Fibroblast of skin of left quadriceps (primary cell): ENCODE measurements around the gene DDAH1.
"Not testable (repeated sequence)": the region's sequence is repeated elsewhere in the genome, so short reads cannot be mapped to it uniquely, and the experiment has no call there.

Experiments
- DNase-seq, 2 experiments: peaks; one replicate each; pipeline ENCODE4 v3.0.0-alpha.2; 2013; ENCODE audit warnings: low read depth in 2 of 2

The DDAH1 gene

GRCh38 chr1:85470130-85470529 lies 5.2 kb upstream of the DDAH1 start:
- not testable (repeated sequence) for DNase-seq

DNA sequence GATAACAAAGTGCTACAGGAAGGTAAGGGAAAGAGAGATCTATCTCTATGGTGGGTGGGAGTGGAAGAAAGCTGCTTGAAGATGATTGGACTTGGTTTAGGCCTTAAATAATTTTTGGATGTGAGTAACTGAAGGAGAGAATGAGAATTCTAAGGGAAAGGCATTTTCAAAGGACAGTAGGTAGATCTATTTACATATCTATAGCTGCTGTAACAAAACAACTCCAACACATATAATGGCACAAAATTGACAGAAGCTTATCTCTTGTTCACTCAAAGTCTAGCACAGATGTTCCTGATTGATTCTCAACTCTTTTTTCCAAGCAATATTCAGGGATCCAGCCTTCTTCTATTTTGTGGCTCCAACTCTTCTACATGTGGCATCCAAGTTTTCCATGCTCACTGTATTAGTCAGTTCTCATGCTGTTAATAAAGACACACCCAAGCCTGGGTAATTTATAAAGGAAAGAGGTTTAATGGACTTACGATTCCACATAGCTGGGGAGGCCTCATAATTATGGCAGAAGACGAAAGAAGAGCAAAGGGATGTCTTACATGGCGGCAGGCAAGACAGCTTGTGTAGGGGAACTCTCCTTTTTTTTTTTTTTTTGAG lies 3.1 kb upstream of the DDAH1 start:
- DNase-seq, result no peak

DNA sequence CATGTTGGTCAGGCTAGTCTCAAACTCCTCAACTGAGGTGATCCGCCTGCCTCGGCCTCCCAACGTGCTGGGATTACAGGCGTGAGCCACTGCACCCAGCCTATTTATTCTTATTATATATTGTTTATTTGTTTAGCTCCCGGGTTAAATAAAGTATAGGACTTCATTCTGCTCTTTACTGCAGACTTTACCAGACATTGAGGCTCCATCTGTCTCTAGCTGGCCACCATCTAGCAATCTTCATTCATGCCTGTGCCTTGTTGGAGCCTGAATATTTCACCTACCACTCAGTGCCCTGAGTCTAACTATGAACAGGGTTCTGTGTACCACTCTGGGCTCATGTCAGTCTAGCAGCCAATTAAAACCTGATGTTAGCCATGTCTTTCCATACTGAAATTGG lies 2.1 kb upstream of the DDAH1 start:
- DNase-seq, result no peak

DNA sequence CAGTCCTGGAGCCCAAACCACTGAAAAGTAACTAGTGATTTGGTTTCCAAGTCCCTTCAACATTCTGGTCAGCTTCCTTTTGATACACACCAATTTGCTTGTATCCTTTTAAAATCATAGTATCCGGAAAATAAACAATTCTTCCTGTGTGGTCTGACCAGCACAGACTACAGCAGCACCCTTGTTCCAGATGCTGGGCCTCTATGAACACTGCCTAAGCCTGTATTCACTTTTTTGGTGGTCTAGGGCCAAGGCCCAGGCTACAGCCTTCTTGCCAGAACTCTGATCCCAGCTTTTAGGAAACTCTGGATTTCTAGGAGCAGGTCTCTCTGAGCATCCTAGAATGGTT lies 801 bp upstream of the DDAH1 start:
- no peak for DNase-seq

DNA sequence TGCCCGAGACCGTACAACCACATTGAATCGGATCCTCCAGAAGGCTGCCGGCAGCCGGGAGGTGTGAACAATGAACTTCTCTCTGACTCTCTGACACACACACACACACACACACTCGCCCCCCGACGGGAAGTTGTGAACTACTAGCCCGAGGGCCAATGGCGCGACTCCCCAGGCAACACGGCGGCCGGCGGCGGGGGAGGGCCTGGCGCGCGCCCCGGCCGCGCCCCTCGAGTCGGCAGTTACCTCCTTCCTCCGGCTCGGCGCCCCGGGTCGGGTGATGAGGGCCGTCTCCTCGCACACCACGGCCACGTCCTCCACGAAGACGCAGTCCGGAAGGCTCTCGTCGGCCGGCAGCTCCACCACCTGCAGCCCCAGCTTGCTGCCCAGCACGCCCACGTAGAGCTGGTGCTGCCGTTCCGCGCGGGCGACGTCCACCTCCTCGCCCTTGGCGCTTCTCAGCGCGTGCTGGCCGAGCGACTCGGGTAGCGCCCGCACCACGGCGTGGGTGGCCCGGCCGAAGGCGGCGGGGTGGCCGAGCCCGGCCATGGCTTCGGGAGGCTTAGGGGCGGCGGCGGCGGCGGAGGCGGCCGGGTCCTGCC lies 361 bp downstream of the DDAH1 start:
- no peak for DNase-seq

DNA sequence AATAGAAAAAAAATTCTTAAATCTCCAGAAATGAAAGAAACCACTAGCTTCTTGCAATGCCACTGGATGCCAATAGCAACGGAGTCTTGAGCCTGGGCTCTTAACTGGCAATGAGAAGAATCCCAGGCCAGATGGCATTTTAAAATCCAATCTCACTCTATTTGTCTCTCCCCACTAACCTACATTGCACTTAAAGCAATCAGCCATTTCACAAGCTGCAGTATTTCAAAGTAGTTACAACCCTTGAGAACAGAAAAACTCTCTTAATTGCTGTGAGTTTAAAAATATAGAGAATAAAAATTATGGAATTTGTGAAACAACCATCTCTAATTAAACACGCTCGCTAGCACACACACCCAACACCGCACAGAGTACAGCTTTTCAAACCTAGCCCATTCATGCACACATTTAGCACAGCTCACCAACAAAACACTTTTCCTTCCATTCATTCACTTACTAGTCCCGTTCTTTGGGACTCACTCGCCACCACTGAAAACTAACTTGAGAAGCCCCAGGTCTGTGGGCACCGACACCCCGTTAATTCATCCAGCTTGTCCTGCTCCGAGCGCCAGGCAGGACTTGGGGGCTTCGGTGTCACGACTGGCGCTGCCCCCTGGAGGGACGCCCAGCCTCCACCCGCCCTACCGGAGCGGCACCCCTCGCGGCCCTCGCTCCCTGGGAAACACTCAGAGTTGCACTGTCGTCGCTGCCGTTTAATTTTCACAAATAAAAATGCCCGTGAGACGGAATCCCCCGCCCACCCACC lies 1.0 kb downstream of the DDAH1 start:
- no peak for DNase-seq

DNA sequence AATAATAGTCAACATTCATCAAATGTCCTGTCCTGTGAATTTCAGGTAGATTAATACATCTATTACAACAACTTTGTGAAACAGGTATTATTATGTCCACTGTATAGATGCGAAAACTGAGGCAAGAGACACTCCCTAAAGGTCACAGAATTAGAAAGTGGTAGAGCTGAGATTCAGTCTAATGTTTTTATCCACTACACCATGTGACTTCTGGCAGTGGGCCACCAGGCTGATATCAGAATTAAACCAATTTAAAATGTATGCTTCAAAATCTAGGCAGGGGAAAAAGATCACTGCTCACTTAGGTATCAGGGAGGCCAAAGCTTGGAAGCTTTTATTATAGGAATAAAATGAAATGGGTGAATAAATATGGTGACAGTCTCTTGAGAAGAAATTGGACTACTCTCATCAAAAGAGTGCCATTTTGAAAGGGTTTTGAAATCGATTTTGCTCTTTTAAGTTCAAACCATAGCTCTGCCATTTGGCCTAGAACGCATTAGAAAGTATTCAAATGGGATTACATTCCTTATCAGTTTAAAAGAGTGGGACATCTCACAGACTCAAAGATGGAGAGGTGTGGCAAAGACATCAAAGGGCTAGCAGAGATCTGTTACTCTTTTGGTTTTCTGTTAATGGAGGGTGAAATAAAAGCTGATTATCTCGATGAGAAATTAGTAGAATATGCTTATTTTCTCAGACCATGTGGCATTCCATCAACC lies 1.9 kb downstream of the DDAH1 start:
- DNase-seq, result no peak

- DNase-seq, result no peak
These were observed 3.6 kb downstream of the DDAH1 start for GRCh38 chr1:85461216-85461918.

DNA sequence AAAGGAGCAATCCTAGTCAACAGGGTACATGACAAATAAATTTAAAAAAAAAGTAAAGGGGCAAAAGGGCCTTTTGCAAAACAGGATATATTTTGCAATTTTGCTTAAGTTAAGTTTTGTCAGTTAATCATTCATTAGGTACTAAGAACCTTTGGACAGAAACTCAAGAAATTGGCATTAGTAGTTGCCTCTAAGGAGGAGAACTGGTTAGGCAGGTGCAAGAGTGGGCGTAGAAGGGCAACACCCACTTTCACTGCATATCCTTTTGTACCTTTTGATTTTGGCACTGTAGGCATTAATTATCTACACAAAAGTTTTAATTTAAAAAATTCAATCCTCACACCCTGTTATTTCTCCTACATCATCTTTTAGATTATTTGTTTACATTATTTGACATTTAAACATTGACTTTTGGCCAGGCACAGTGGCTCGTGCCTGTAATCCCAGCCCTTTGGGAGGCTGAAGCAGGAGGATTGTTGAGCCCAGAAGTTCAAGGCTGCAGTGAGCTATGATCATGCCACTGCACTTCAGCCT lies 4.3 kb downstream of the DDAH1 start:
- DNase-seq, result no peak

- DNase-seq, result no peak
These were observed 5.7 kb downstream of the DDAH1 start for GRCh38 chr1:85459290-85459689.

DNA sequence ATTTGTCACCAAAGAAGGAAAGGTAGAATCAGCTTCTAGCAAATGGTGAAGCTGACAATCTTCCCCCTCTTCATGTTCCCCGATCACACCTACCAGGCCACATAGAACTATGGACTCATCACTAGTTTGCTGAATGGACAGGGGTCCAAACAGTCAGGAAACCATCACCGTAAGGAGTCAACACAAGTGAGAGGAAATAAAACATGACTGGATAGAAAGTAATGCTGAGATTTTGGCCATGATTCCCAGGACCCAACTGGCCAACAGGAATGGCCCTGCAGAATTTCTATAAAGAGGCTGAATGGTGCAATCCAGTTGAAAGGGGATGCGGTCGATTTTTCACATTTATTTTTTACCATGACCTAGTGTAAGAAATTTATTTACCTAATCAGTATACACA lies 10.7 kb downstream of the DDAH1 start:
- DNase-seq, result no peak

DNA sequence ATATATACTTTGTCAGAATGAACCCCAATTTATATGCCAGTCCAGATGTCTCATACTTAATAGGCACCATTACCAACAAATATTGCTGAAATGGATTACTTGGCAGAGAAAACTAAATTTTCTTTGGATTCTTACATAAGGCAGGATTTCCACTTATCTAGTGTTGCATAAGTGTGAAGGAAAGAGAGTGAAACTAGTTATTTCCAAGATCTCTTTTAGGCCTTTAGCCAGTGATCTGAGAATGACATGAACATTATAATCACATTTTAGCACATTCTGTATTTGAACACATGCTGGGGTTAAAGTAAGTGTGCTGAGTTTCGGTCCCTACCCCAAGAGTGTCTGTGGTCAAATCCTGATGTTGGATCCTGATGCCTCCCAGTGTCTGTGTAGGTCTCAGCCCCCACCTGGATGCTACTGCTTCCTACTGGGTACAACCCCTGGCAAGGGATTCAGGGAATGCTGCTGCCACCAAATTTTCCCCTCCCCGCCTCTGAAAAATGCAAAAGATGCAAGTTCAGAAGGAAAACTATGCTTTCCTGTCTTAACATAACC lies 11.2 kb downstream of the DDAH1 start:
- no peak for DNase-seq

DNA sequence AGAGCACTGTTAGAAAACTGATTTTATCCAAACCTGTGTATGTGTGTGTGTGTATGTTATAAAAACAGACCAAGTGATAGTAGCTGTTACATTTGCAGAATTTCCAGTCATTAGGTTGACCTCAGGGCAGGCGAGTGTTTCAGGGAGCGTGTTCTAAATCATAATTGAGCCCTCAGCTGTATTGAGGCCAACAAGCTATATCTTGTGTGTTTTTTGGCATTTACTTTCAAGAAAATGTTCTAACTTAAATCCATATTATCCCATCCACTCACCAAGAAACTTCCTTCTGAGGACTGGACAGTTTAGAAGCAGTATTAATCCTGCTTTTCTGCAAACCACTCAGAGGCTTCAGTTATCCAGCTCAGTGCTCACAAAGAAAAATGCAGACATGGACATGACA lies 12.0 kb downstream of the DDAH1 start:
- no peak for DNase-seq

GRCh38 chr1:85451236-85451830 lies 13.6 kb downstream of the DDAH1 start:
- DNase-seq, result no peak

- no peak for DNase-seq
These were observed 14.1 kb downstream of the DDAH1 start for GRCh38 chr1:85450832-85451231.

GRCh38 chr1:85449356-85449755 lies 15.6 kb downstream of the DDAH1 start:
- DNase-seq, result no peak

DNA sequence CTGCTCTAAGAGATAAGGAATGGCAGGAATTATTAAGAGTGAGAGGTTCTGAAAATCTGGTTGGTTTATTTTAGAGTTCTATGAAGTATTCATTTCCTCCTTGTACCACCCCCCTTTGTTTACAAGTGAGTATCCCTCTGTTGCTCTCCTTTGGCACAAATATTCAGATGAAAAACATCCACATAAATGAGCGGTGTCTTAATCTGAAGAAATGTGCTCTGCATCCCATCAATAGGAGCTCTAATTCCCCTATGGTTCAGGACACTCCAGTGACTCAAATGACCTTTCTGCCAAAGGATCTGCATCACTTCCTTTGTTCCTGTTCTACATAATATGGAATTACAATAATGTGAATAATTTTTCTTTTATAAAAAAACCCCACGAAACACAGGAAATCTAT lies 16.6 kb downstream of the DDAH1 start:
- no peak for DNase-seq

DNA sequence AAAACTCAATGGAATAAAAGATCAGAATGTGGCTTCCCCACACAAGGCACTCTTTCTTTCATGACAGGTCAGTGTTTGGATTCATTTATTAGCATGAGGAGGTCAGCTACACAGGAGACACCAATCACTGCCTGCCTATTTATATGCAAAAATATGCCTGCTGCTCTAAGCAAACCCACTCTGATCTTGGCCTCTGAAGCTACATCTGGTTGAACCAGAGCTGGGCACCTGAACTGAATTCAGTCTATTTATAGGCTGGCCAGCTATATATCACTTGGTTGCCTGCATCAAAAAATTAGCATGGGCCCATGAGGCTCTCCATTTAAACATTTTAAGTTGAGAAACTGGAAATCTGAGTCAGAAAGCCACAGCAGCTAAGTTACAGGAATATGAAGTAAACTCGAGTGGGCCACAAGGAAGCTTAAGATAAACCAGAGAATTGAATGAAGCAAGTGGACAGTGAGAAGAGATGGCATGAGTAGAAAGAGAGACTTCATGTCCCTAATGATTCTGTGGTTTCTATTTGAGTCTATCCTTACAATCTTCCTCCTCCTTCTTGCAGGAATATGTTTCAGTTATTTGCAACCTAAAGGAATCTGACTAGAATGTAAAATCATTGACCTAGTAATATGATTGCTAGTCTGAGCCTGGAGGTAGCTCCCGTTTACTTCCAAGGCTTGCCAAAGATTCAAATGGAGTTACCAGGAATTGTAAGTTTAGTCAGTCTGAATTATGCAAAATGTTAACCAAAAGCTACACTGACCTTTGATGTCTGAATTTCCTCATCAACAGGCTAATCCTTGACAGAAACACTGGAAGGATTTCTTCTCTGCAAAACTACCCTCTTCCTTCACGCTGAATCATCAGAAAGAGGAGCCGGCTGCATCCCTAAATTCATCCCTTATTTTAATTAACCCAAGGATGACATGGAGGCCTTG lies 17.7 kb downstream of the DDAH1 start:
- DNase-seq, result no peak

DNA sequence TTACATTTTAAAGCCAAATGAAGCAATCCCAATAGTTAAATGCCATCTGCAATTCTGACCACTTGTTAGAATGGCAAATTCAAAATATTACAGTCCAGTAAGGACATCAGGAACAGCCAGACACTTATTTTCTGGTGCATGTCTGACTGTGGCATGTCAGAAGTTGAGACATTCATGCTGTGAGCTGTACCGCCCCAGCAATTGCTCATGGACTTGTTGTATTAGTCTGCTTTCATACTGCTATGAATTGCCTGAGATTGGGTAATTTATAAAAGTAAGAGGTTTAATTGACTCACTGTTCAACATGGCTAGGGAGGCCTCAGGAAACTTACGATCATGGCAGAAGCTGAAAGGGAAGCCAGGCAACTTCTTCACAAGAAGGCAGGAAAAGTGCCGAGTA lies 19.1 kb downstream of the DDAH1 start:
- DNase-seq, result no peak

- DNase-seq, result no peak
These were observed 20.6 kb downstream of the DDAH1 start for GRCh38 chr1:85444381-85444780.
